HCT116 (cell line): ENCODE results near the gene CMIP. TPM values are rescaled to one million over a fixed set of nuclear protein-coding genes. Genes with fewer than 3 reads are reported as not detected.

Source experiments
- ATAC-seq: fragments of 200-7000 bp; cut with Tn5 transposase; 2 replicates; pipeline ENCODE4 v1.9.1; 2020; ENCODE audit warnings: mild to moderate bottlenecking, moderate library complexity
- BruUV-seq: library from RNA; stranded (reverse); fragments of 400-500 nt; replicated peaks from 2 replicates; lab custom pipeline; 2021; lab: Mats Ljungman, UMichigan
- CTCF ChIA-PET: fragments of 300-600 bp; sonication (Branson Sonifier 250); formaldehyde crosslinking; loops from one replicate; lab custom pipeline; 2021; ENCODE audit warnings: antibody characterized with exemption; lab: Charles Lee
- POLR2A ChIA-PET: fragments of 300-600, 350-600 bp; sonication (Branson Sonifier 250); formaldehyde crosslinking; loops from one replicate; lab custom pipeline; 2021; ENCODE audit warnings: antibody characterized with exemption; lab: Charles Lee
- RAD21 ChIA-PET, 2 experiments: fragments of 300-600 bp; sonication (Branson Sonifier 250); formaldehyde crosslinking; loops; one replicate each; lab custom pipeline; 2023; ENCODE audit warnings: low total read pairs in 2 of 2; ENCODE audit not compliant: uncharacterized antibody in 2 of 2, unreplicated experiment in 2 of 2, low non-redundant PET in 1 of 2; lab: Charles Lee
- DNase-seq: peaks from one replicate; pipeline ENCODE4 v3.0.0-alpha.2; 2010; ENCODE audit warnings: low read depth, low spot score
- H2AFZ ChIP-seq: fragments of 200-600 bp; shearing (Covaris generic), sonication (generic); 2 replicates; pipeline ENCODE4 v1.6.1; 2017; ENCODE audit warnings: low read depth, mixed run types, mixed read lengths, antibody characterized with exemption, low read length; ENCODE audit not compliant: poor library complexity, severe bottlenecking
- H3K27ac ChIP-seq: 2 replicates; pipeline ENCODE4 v1.5.1; 2012; ENCODE audit warnings: low read depth, low read length
- H3K27me3 ChIP-seq: fragments of 200-600 bp; sonication (generic); 2 replicates; pipeline ENCODE4 v1.6.1; 2016; ENCODE audit warnings: mixed run types, low read length, mixed read lengths; ENCODE audit not compliant: insufficient read depth
- H3K36me3 ChIP-seq, 2 experiments: fragments of 200-500 bp in 1 of 2; fragments of 200-600 bp in 1 of 2; sonication (Bioruptor generic) in 1 of 2; sonication (generic) in 1 of 2; 2 replicates each; pipeline versions ENCODE4 v1.5.1 to v1.6.1; 2014 to 2016; ENCODE audit warnings: low read length in 2 of 2, inconsistent platforms in 1 of 2, mixed read lengths in 1 of 2, mixed run types in 1 of 2; ENCODE audit not compliant: insufficient read depth in 2 of 2, control insufficient read depth in 1 of 2
- H3K4me1 ChIP-seq, 2 experiments: fragments of 200-600 bp in 1 of 2; sonication (generic) in 1 of 2; 2 replicates each; pipeline versions ENCODE4 v1.5.1 to v1.6.1; 2012 to 2017; ENCODE audit warnings: low read length in 2 of 2, inconsistent platforms in 1 of 2, mild to moderate bottlenecking in 1 of 2, mixed read lengths in 1 of 2, mixed run types in 1 of 2, moderate library complexity in 1 of 2; ENCODE audit not compliant: insufficient read depth in 2 of 2, control insufficient read depth in 1 of 2
- H3K4me2 ChIP-seq: fragments of 200-600 bp; sonication (generic); 2 replicates; pipeline ENCODE4 v1.6.1; 2017; ENCODE audit warnings: mixed run types, low read length, mixed read lengths
- H3K4me3 ChIP-seq, 2 experiments: fragments of 200-600 bp in 1 of 2; sonication (generic) in 1 of 2; replicated peaks in 1 of 2; 2 replicates each; pipeline ENCODE4 v1.5.1; 2011 to 2016; ENCODE audit warnings: low read length in 2 of 2, control low read depth in 1 of 2, low read depth in 1 of 2, mild to moderate bottlenecking in 1 of 2, mixed read lengths in 1 of 2, mixed run types in 1 of 2
- H3K79me2 ChIP-seq: fragments of 200-600 bp; sonication (generic); 2 replicates; pipeline ENCODE4 v1.6.1; 2017; ENCODE audit warnings: mild to moderate bottlenecking, mixed run types, low read length, moderate library complexity, mixed read lengths; ENCODE audit not compliant: insufficient read depth
- H3K9ac ChIP-seq: fragments of 200-600 bp; sonication (generic); 2 replicates; pipeline ENCODE4 v1.6.1; 2016; ENCODE audit warnings: low read length, mixed read lengths
- H3K9me2 ChIP-seq: fragments of 200-600 bp; sonication (generic), shearing (Covaris generic); 2 replicates; pipeline ENCODE4 v1.6.1; 2017; ENCODE audit warnings: mixed run types, mild to moderate bottlenecking, moderate library complexity; ENCODE audit not compliant: insufficient read depth
- H3K9me3 ChIP-seq, 2 experiments: fragments of 200-500 bp in 1 of 2; fragments of 200-600 bp in 1 of 2; sonication (Bioruptor generic) in 1 of 2; sonication (generic) in 1 of 2; 2 replicates each; pipeline ENCODE4 v1.6.1; 2014 to 2017; ENCODE audit warnings: low read length in 2 of 2, mixed read lengths in 2 of 2, inconsistent platforms in 1 of 2, low read depth in 1 of 2, mild to moderate bottlenecking in 1 of 2, mixed run types in 1 of 2, moderate library complexity in 1 of 2; ENCODE audit not compliant: control insufficient read depth in 1 of 2, insufficient read depth in 1 of 2
- H4K20me1 ChIP-seq: fragments of 200-600 bp; sonication (generic), shearing (Covaris generic); 2 replicates; pipeline ENCODE4 v1.6.1; 2017; ENCODE audit warnings: mixed run types, mild to moderate bottlenecking, moderate library complexity; ENCODE audit not compliant: insufficient read depth
- ATF3 ChIP-seq: IDR thresholded peaks from 2 replicates; pipeline ENCODE4 v1.6.1; 2012
- CBX3 ChIP-seq: IDR thresholded peaks from 2 replicates; pipeline ENCODE4 v1.6.1; 2012; ENCODE audit warnings: low read depth
- CEBPB ChIP-seq: IDR thresholded peaks from 2 replicates; pipeline ENCODE4 v1.6.1; 2012; ENCODE audit warnings: low read depth
- CTCF ChIP-seq, 3 experiments: fragments of 200-600 bp in 1 of 3; sonication (generic) in 1 of 3; IDR thresholded peaks in 2 of 3; conservative IDR thresholded peaks in 1 of 3; 2 replicates each; pipeline ENCODE4 v1.5.1; 2012 to 2017; ENCODE audit warnings: low read depth in 2 of 3, low read length in 2 of 3, antibody characterized with exemption in 1 of 3, borderline replicate concordance in 1 of 3, control low read depth in 1 of 3, mild to moderate bottlenecking in 1 of 3, mixed read lengths in 1 of 3, mixed run types in 1 of 3, moderate library complexity in 1 of 3; ENCODE audit not compliant: insufficient read depth in 1 of 3
- EGR1 ChIP-seq: IDR thresholded peaks from 2 replicates; pipeline ENCODE4 v1.6.1; 2012; ENCODE audit warnings: low read depth
- EZH2 ChIP-seq: fragments of 200-600 bp; sonication (generic); IDR thresholded peaks from 2 replicates; pipeline ENCODE4 v1.6.1; 2017; ENCODE audit warnings: antibody characterized with exemption, mixed run types
- EZH2phosphoT487 ChIP-seq: fragments of 200-600 bp; IDR thresholded peaks from 2 replicates; pipeline ENCODE4 v1.6.1; 2018; ENCODE audit warnings: antibody characterized with exemption, borderline replicate concordance
- FOSL1 ChIP-seq: IDR thresholded peaks from 2 replicates; pipeline ENCODE4 v1.6.1; 2012; ENCODE audit warnings: low read depth
- JUND ChIP-seq: IDR thresholded peaks from 2 replicates; pipeline ENCODE4 v1.6.1; 2012
- POLR2A ChIP-seq: IDR thresholded peaks from 2 replicates; pipeline ENCODE4 v1.7.0; 2011; ENCODE audit warnings: borderline replicate concordance; ENCODE audit not compliant: insufficient read depth, insufficient read length; ENCODE audit errors: extremely low read depth
- POLR2AphosphoS5 ChIP-seq: IDR thresholded peaks from 2 replicates; pipeline ENCODE4 v1.6.1; 2011; ENCODE audit warnings: mild to moderate bottlenecking, low read depth, low read length, moderate library complexity
- REST ChIP-seq: IDR thresholded peaks from 2 replicates; pipeline ENCODE4 v1.6.1; 2012; ENCODE audit warnings: low read depth
- SIN3A ChIP-seq: IDR thresholded peaks from 2 replicates; pipeline ENCODE4 v1.6.1; 2012; ENCODE audit warnings: low read depth
- SP1 ChIP-seq: IDR thresholded peaks from 2 replicates; pipeline ENCODE4 v1.6.1; 2012; ENCODE audit warnings: low read depth
- SRF ChIP-seq: IDR thresholded peaks from 2 replicates; pipeline ENCODE4 v1.6.1; 2012; ENCODE audit warnings: low read depth
- YY1 ChIP-seq: IDR thresholded peaks from 2 replicates; pipeline ENCODE4 v1.6.1; 2011; ENCODE audit warnings: low read length, low read depth, moderate library complexity, mild to moderate bottlenecking; ENCODE audit not compliant: insufficient replicate concordance; ENCODE audit errors: extremely low read depth
- ZFX ChIP-seq: fragments of 450-650 bp; IDR thresholded peaks from 2 replicates; pipeline ENCODE4 v1.6.1; 2017
- ZNF274 ChIP-seq: fragments of 200-500 bp; sonication (Bioruptor generic); IDR thresholded peaks from 2 replicates; pipeline ENCODE4 v1.6.1; 2014; ENCODE audit warnings: mild to moderate bottlenecking, low read depth, low read length, inconsistent platforms
- intact Hi-C: fragments of 100-400 bp; cut with micrococcal nuclease; formaldehyde crosslinking; loops from 2 replicates; pipeline ENCODE4 v1.10.0; 2022
- total RNA-seq: library from RNA; stranded (reverse); gene quantifications from one replicate; pipeline ENCODE4 v1.2.1, GENCODE V29; 2021; ENCODE audit not compliant: unreplicated experiment
- TF ChIP-seq, protein P1 (sequence below): IDR thresholded peaks from 2 replicates; pipeline ENCODE4 v1.6.1; 2012
- TF ChIP-seq, protein P2 (sequence below): IDR thresholded peaks from 2 replicates; pipeline ENCODE4 v1.6.1; 2011; ENCODE audit warnings: mild to moderate bottlenecking, low read length, moderate library complexity; ENCODE audit not compliant: insufficient replicate concordance; ENCODE audit errors: extremely low read depth

The CMIP gene
- total RNA-seq, 1 experiment from 2014 or later, result 64.6 TPM

DNA sequence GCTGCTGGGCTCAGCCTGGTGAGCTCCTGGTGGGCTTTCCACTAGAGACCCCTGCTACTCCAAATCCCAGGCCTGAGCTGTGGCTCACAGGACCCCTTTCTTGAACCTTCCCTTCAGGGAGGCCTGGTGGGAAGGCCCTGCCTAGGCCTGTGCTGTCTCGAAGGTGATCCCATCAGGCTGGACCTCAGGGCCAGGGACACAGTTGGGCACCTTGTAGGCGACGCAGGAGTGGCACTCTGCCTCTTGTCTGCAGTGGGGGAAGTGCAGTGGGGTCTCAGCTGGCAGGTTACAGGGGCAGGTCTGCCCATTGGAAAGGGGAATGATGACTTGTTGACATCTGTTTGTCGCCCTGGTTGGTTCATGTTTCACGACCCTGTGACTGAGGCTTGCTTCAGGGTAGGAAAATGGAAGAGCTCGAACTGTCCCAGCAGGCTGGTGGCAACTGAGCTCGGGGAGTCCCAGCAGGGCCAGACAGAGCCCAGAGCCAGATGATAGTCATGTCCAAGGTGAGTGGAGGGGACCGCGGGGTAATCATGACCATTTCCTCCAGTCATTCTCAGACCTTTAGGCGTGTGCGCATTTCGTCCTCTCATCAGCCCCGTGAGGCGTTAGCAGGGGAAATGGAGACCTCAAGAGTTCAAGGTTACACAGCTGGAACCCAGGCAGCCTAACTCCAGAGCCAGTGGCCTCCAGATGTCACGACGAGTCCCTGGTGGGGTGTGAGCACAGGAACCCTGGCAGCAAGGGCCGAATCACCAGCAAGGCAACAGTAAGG is 11.3 kb downstream of the CMIP start:
- intact Hi-C loops, result no loop called here
- Histone ChIP-seq H4K20me1 (peaks cover 14% of the 10 kb centered on the region; the same call in 1 of the 2 replicates), H3K79me2 (peaks cover 100% of the 10 kb centered on the region), H3K9ac (no peak overlapping the region), H3K36me3 (peaks cover 0 to 45% of the 10 kb centered on the region in 2 experiments; a peak in 1 of 4 replicates), H3K27ac (no peak overlapping the region), H3K4me1 (peaks cover 17 to 40% of the 10 kb centered on the region in 2 experiments), H3K4me3 (no peak overlapping the region), H3K27me3 (no peaks in the 10 kb centered on the region), H2AFZ (no peak overlapping the region), H3K9me2 (no peaks in the 10 kb centered on the region), H3K9me3 (no peaks in the 10 kb centered on the region), H3K4me2 (no peak overlapping the region)
- no peak for TF ChIP-seq POLR2A
- TF ChIP-seq, protein P1, sequence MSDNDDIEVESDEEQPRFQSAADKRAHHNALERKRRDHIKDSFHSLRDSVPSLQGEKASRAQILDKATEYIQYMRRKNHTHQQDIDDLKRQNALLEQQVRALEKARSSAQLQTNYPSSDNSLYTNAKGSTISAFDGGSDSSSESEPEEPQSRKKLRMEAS, result no peak
- TF ChIP-seq YY1, result no peak
- TF ChIP-seq EZH2, result no peak
- no peak for TF ChIP-seq JUND
- TF ChIP-seq ZNF274, result no peak
- no peak for TF ChIP-seq CEBPB
- TF ChIP-seq SRF, result no peak
- no peak for TF ChIP-seq FOSL1
- TF ChIP-seq EGR1, result no peak
- TF ChIP-seq ATF3, result no peak
- TF ChIP-seq SP1, result no peak
- TF ChIP-seq SIN3A, result no peak
- TF ChIP-seq CBX3, result no peak
- TF ChIP-seq ZFX, result no peak
- no peak for TF ChIP-seq POLR2AphosphoS5
- no peak for TF ChIP-seq REST
- TF ChIP-seq, protein P2, sequence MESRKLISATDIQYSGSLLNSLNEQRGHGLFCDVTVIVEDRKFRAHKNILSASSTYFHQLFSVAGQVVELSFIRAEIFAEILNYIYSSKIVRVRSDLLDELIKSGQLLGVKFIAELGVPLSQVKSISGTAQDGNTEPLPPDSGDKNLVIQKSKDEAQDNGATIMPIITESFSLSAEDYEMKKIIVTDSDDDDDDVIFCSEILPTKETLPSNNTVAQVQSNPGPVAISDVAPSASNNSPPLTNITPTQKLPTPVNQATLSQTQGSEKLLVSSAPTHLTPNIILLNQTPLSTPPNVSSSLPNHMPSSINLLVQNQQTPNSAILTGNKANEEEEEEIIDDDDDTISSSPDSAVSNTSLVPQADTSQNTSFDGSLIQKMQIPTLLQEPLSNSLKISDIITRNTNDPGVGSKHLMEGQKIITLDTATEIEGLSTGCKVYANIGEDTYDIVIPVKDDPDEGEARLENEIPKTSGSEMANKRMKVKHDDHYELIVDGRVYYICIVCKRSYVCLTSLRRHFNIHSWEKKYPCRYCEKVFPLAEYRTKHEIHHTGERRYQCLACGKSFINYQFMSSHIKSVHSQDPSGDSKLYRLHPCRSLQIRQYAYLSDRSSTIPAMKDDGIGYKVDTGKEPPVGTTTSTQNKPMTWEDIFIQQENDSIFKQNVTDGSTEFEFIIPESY, result no peak
- no peak for TF ChIP-seq EZH2phosphoT487
- no peak for TF ChIP-seq CTCF (IDR thresholded peaks at IDR 0.05 in 2 of 3, conservative IDR thresholded peaks at IDR 0.05 in 1 of 3; ENCODE audit: borderline replicate concordance in 1 of 3, insufficient read depth in 1 of 3, low read depth in 2 of 3, low read length in 2 of 3)
- no TSS peak for BruUV-seq
- no peak for ATAC-seq
- POLR2A ChIA-PET, result no interaction called here
- RAD21 ChIA-PET, result no interaction called here
- DNase-seq, result no peak
- CTCF ChIA-PET, result no interaction called here
